A673 (cell line): ENCODE data around the gene ZNF625.

Experiments
- EZH2 ChIP-seq: fragments of 200-600 bp; sonication (generic); IDR thresholded peaks from 2 replicates; pipeline ENCODE4 v1.6.1; 2017; ENCODE audit warnings: borderline replicate concordance, low read depth, mild to moderate bottlenecking, mixed read lengths, antibody characterized with exemption, low read length; ENCODE audit not compliant: poor library complexity, severe bottlenecking
- TF ChIP-seq, protein P1 (sequence below): fragments of 300-800, 200-600 bp; sonication (generic); conservative IDR thresholded peaks from 2 replicates; pipeline ENCODE4 v1.5.1; 2017; ENCODE audit warnings: low read depth, mild to moderate bottlenecking, antibody characterized with exemption, low read length, moderate library complexity, mixed read lengths

DNA sequence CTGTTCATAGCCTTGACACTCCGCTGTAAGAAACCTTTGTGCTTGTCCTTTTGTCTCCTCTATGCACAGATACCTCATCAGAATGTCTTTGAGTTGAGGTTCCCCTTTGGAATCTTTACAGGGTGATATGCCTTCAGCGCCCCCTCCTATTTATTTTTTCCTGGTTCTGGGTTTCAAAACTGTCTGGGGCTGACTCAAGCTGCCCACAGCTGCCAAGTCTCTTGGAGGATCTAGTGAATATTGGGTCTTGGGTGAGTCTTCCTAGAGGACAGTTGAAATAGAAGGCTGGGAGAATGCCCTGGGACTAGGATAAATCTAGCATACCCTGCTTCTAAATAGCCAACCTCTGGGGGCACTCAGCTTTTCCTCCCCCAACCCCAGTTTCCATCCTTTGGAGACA, 7.3 kb upstream of the ZNF625 start:
- TF ChIP-seq, protein P1, sequence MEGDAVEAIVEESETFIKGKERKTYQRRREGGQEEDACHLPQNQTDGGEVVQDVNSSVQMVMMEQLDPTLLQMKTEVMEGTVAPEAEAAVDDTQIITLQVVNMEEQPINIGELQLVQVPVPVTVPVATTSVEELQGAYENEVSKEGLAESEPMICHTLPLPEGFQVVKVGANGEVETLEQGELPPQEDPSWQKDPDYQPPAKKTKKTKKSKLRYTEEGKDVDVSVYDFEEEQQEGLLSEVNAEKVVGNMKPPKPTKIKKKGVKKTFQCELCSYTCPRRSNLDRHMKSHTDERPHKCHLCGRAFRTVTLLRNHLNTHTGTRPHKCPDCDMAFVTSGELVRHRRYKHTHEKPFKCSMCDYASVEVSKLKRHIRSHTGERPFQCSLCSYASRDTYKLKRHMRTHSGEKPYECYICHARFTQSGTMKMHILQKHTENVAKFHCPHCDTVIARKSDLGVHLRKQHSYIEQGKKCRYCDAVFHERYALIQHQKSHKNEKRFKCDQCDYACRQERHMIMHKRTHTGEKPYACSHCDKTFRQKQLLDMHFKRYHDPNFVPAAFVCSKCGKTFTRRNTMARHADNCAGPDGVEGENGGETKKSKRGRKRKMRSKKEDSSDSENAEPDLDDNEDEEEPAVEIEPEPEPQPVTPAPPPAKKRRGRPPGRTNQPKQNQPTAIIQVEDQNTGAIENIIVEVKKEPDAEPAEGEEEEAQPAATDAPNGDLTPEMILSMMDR, result no peak
- no peak for TF ChIP-seq EZH2
